Non-pigmented ciliary epithelial cell (primary cell): ENCODE measurements around the gene SMC6.

Experiments
- DNase-seq: peaks from one replicate; pipeline ENCODE4 v3.0.0-alpha.2; 2010; ENCODE audit warnings: low read depth

The SMC6 gene

GRCh38 chr2:17646838-17647701, 106.5 kb downstream of the SMC6 start:
- no peak for DNase-seq

DNA sequence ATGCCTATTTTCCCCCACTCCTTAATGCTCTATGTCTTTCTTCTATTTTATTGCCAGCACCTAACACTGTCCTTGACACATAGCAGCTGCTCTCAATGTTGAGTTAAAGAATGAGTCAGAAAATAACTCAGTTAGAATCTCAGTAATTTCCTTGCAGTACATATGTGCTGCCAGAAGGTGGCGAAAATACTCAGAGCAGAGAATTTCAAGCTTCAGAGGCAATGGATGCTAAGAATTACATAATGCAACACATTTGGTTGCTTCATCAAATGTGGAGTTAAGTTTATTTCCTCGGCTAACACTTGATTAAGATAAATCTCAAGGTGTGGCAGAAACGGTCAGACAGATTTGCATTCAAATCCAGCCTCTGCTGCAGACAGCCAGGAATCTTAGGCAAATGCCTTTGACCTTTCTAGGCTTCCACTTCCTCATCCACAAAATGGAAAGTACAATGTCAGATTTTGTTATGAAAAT, 107.5 kb downstream of the SMC6 start:
- peak; percentile 58 for DNase-seq

DNA sequence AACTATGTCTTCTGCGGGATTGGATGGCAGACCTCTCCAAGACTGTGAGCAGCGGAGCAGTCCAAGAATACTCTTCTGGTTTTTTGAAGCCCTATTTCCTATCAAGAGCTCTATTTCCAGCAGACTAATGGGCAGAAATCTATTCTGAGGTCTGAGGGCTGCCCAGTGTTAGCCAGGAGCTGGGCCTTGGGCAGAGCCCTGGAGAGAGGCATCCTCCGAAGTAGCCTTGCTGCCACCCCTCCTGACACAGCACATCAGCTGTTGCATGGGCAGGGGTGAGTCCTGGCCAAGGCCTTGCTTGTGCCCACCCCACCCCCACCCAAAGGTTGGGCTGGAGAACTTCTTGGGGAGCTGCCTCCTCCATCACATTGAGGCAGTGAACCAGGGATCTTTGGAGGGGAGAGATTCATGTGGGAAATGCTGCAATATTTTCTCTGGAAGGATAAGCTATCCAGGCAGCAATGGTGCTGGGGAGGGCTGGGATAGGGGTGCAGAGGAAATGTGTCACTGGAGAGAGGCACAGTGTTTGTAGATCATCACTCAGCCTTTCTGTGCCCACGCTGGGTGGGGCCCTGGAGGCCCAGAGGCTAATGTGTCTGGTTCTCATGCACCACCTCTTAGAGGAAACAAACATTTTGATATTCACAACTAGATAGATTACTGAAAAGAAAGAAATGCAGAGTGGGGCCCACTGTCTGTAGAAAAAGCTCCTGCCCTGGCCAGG, 108.5 kb downstream of the SMC6 start:
- no peak for DNase-seq

- peak; percentile 94 for DNase-seq
These were observed 110.5 kb downstream of the SMC6 start for GRCh38 chr2:17643031-17643615.

DNA sequence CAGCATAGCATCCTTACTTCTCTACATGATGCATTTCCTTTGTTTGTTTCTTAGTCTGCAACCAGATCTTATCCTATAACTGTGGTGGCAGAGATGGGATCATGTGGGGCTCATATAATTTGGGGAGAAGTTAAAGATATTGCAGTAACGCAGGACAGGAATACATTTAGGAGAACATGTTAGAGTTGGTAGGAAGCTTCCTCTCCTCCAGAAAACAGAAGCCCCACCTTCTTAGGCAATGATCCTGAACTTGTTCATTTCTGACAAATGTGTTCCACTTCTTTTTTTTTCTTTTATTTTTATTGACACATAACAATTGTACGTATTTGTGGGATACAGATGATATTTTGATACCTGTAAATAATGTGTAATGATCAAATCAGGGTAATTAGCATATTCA, 113.2 kb downstream of the SMC6 start:
- no peak for DNase-seq

DNA sequence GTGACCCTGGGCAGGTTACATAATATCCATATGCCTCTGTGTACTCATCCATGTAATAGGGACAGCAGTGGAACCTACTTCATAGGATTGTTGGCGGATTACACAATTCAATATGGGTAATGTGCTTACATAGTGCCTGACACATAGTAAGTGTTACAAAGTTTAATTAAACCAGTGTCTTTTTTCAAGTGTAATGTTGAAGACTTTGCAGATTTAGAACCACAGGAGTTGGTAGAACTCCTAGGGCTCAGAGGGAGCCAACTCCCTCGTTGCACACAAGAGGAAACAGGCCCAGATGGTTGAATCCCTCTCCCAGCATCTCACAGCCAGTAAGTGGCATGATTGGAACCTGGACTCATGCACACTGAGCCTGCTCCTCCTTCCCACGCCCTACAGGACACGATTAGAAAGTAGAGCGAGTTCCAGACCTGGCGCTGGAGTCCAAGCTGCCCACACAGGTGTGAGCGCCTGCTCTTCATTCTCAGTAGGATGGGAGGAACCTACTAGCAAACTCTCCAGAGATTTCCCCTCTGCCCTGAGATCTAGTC, 115.3 kb downstream of the SMC6 start:
- no peak for DNase-seq

- DNase-seq = no peak
These were observed 116.3 kb downstream of the SMC6 start for GRCh38 chr2:17637131-17637906.

DNA sequence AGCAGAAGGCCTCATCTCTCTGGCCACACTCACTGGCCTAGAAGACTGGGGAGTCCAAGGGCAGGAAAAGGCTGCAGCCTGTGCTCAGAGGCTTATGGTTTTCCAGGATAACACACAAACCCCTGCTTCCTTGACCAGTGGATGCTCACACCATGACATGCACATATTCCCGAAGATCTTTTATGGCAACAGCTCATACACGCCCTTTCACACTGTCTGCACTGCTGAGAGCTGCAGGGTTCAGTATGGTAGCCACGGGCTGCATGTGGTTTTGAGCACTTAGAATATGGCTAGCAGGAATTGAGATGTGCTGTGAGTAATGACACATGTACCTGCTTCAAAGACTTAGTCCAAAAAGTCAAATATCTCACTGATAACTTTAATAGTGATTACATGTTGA, 117.4 kb downstream of the SMC6 start:
- DNase-seq = no peak

DNA sequence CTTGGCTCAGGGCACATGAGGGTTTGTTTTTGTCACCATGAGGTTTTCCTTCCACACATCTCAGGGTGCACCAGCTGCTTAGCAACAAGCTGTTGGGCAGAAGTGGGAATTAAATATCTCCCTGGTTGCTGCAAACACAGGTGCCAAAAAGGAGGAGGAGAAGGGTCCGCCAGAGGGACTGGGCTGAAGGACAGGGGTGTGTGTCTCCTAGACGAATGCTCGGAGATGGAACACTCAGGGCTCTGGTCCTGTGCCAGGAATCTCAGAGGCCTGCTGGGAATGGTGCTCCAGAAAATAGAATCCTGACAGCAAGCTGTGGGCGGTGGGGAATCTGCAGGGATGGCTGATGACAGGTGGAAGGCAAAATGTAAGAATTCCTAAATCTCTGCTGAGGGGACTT, 118.6 kb downstream of the SMC6 start:
- no peak for DNase-seq

DNA sequence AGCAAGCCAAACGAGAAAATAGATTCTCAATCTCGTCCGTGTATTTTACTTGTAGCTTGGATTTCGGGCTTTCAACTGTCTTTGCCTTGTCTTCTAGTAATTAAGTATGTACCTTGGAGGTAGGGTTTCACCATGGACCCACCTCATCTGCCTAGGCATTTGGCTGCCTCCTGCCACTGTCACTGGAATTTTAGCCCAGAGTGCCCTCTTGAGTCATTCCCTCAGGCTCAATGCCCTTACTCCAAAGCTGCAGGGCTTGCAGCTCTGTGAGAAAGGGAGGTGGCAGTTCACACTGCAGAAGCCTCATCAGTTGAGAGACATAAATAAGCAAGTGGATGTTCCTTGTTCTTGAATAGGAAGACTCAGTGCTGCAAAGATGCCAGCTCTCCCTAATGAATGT, 123.5 kb downstream of the SMC6 start:
- no peak for DNase-seq

GRCh38 chr2:17628349-17629261, 125.0 kb downstream of the SMC6 start:
- DNase-seq = no peak

DNA sequence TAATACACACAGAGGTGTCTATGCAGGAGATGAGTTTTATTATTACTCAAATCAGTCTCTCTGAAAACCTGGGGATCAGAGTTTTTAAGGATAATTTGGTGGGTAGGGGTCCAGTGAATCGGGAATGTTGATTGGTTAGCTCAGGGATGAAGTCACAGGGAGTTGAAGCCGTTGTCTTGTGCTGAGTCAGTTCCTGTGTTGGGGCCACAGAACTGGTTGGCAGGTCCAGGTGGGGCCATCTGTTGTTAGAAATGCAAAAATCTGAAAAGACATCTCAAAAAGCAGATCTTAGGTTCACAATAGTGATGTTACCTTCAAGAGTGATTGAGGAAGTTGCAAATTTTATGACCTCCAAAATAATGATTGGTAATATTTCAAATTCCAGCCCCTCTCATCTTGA, 126.2 kb downstream of the SMC6 start:
- no peak for DNase-seq

DNA sequence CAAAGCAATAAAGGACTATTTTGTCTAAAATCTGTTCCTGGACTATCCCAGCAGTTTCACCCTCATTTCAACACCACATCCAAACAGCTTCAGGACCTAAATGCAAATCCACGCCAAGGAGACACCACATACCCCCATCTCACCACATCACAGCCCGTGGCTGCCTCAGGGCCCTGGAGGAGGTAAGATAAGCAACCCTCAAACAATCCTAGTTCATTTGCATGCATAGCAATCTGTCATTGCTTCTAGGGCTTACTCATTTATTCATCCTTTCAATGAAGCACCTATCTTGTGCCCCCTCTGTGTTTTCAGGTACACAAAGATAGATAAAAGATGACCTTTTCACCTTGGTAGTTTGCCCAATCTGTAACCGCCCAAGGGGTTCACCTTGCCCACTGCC, 126.6 kb downstream of the SMC6 start:
- no peak for DNase-seq

DNA sequence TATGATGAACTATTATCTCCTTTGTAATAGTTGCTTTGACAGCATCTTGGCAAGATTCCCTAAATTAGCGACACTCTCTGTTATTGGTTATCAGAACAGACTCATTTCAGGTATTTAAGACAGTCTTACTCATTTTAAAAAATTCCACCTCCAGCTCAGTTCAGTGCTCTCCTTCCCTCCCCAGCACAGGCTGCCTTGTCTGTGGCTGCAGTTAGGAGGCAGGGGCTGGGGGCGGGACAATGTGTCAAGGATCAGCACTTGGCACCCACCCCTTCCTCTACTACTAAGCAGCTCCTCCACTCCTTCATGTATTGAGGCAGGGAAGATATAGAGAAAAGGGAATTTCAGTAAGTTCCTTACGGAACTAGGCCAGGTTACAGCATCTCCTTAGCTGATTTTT, 128.2 kb downstream of the SMC6 start:
- no peak for DNase-seq

GRCh38 chr2:17621781-17622180, 131.8 kb downstream of the SMC6 start:
- DNase-seq = no peak

DNA sequence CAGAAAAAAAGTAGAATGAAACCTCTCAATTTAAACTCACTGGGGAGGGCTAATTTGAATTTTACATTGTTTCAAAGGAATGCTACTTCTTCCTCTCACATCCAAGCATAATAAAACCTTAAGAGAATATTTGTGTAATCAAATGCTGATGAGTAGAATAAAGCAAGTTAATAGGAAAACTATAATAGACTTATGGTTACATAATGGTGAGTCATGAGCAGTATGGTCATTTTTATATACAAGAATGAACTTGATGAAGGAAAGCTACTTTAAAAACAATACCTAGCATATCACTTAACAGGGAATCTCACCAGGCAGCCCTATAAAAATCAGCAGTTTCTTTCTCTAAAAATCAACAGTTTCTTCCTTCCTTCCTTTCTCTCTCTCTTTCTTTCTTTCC, 132.8 kb downstream of the SMC6 start:
- DNase-seq = no peak

GRCh38 chr2:17620280-17620679, 133.3 kb downstream of the SMC6 start:
- no peak for DNase-seq

GRCh38 chr2:17617955-17618354, 135.7 kb downstream of the SMC6 start:
- no peak for DNase-seq

DNA sequence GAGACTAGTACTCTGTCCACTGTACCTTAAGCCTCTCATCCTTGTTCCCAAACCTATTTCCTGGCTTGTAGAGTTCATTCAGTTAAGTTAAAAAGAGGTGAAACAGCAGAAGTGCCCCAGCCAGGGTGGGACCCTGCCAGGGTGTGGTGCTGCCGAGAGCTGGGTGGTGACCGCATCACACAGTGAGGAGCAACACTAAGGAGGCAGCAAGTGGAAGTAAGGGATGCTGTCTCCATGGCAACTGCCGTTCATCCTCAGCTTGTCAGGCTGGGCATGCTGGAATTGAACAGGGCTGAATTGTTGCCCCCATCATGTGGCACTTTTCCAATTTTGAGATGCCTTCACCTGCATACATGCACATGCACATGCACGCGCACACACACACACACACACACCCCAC, 136.1 kb downstream of the SMC6 start:
- no peak for DNase-seq

DNA sequence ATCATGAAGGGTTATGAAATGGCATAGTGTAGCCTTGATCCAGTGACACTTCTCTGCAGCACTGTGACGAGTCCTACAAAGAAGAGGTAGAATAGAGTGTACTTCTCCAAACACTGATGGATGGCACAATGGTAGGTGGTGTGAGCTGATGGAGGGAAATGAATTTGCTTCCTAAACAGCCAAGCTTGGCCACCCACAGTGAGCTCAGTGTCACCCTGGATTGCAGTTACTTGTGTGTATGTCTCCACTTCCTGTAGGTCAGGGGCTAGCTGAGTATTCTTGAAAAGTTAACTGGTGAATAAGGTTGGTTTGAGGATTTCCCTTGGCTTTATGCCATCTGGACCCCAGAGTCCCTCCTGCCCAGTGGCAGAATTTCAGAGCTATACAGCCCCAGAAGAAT, 137.2 kb downstream of the SMC6 start:
- no peak for DNase-seq
